Mucosa of stomach (tissue), 1 donor: Measurements from ENCODE around the gene AMH.

Experiments
- H3K27me3 ChIP-seq: one replicate; pipeline ENCODE4 v1.7.0; 2013; ENCODE audit warnings: mild to moderate bottlenecking, low read length; ENCODE audit not compliant: control insufficient read depth, insufficient read depth
- H3K36me3 ChIP-seq: one replicate; pipeline ENCODE4 v1.7.0; 2013; ENCODE audit warnings: low read length; ENCODE audit not compliant: control insufficient read depth, insufficient read depth
- H3K4me1 ChIP-seq: one replicate; pipeline ENCODE4 v1.7.0; 2013; ENCODE audit warnings: mild to moderate bottlenecking, low read length; ENCODE audit not compliant: control insufficient read depth, insufficient read depth
- H3K4me3 ChIP-seq: one replicate; pipeline ENCODE4 v1.7.0; 2013; ENCODE audit warnings: low read length
- H3K9ac ChIP-seq: one replicate; pipeline ENCODE4 v1.7.0; 2013; ENCODE audit warnings: mild to moderate bottlenecking, low read length, moderate library complexity
- H3K9me3 ChIP-seq: one replicate; pipeline ENCODE4 v1.7.0; 2013; ENCODE audit warnings: mild to moderate bottlenecking, low read length, moderate library complexity; ENCODE audit not compliant: control insufficient read depth
- donor health status: Pancreatic carcinoma.

Gene AMH

DNA sequence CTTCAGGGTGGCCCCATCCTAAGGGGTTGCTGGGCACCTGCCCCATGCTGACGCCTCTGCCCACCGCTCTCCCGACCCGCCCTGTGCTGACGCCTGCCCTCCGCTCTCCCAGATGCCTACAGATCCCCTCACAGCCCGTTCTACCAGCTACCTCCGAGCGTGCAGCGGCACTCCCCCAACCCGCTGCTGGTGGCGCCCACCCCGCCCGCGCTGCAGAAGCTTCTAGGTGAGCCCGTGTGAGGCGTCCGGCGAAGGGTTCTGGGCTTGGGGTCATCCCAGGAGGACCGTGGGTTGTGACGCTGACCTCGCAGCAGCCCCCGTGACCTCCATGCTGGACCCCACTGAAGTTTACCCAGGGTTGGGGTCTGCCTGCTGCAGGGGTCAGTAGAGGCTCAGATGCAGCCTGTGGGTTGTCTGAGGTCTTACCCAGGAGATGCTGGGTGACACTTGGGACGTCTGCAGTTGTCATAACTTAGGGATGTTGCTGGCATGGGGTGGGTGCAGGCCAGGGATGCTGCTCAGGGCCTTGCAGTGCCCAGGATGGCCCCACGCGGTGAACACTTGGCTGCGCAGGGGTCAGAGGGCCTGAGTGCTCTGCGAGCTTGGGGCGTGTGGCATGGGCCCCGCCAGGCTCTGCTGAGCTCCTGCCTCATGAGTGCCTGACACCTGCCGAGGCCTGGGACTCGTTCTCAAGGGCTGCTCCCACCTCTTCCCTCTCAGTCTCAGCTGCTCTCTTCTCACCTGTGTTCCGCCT is 38.0 kb upstream of the AMH start:
- Histone ChIP-seq H3K4me1 (peaks cover 64% of the 10 kb centered on the region), H3K9me3 (no peaks in the 10 kb centered on the region), H3K4me3 (peak overlapping the region; percentile 28), H3K36me3 (peaks cover 31% of the 10 kb centered on the region), H3K27me3 (no peaks in the 10 kb centered on the region), H3K9ac (peak overlapping the region; percentile 43)

DNA sequence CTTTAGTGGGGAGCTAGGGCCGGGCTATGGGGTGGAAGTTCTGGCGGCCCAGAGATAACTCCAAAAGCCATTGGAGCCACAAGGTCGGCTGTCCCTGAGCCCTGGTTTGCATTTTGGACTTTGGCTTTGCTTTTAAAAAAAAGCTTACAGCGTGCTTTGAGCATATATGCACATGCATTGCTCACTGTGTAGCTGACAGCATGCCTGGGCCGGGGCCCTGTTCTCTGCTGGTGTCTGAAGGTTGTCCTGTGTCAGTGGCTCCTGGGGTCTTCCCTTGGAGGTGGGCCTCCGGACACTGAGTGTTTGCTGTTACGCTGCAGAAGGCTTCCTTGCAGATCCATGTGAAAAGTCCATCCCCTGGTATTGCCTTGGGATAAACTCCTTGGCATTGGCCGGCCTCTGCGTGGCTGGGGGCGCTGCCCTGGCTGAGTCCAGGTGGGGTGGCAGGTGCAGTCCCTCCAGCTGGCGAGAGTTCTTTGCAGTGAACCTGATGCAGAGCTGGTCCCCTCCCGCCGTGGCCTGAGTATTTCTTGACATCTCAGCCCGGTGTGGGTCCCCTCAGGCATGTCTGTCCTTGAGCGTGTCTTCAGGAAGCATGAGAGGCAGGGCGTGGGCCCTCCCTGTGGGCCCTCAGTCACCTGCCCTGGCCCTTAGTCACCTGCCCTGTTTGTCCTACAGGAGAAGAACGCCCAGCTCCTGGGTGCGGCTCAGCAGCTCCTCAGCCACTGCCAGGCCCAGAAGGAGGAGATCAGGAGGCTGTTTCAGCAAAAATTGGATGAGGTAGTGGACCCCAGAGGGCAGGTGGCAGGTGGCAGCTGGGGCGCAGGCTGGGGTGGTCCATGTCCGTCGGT is 36.0 kb upstream of the AMH start:
- peak overlapping the region; percentile 57 for H3K9ac ChIP-seq
- H3K4me1 ChIP-seq, result peaks cover 64% of the 10 kb centered on the region
- no peaks in the 10 kb centered on the region for H3K27me3 ChIP-seq
- H3K36me3 ChIP-seq, result peaks cover 41% of the 10 kb centered on the region
- H3K4me3 ChIP-seq, result no peak overlapping the region
- H3K9me3 ChIP-seq, result no peaks in the 10 kb centered on the region

GRCh38 chr19:2213799-2214198 is 35.3 kb upstream of the AMH start:
- Histone ChIP-seq H3K27me3 (no peaks in the 10 kb centered on the region), H3K9ac (peak overlapping the region; percentile 57), H3K9me3 (no peaks in the 10 kb centered on the region), H3K4me1 (peaks cover 57% of the 10 kb centered on the region), H3K4me3 (no peak overlapping the region), H3K36me3 (peaks cover 41% of the 10 kb centered on the region)

DNA sequence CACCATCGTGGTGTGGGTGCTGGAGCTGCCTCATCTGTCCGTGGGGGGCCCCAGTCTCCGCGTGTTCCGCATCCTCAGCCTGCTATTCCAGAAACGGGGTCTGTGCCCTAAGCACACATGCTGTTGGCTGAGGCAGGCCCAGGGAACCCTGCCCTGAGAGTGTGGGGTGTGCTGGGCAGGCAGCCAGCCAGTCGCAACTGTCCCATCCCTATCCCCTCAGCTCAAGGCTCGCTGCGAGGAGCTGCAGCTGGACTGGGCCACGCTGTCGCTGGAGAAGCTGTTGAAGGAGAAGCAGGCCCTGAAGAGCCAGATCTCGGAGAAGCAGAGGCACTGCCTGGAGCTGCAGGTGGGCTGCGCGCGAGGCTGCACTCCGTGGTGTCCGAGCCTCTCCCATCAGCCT is 34.9 kb upstream of the AMH start:
- H3K36me3 ChIP-seq, result peaks cover 41% of the 10 kb centered on the region
- no peaks in the 10 kb centered on the region for H3K27me3 ChIP-seq
- peaks cover 55% of the 10 kb centered on the region for H3K4me1 ChIP-seq
- no peak overlapping the region for H3K9ac ChIP-seq
- H3K4me3 ChIP-seq, result no peak overlapping the region
- H3K9me3 ChIP-seq, result no peaks in the 10 kb centered on the region

DNA sequence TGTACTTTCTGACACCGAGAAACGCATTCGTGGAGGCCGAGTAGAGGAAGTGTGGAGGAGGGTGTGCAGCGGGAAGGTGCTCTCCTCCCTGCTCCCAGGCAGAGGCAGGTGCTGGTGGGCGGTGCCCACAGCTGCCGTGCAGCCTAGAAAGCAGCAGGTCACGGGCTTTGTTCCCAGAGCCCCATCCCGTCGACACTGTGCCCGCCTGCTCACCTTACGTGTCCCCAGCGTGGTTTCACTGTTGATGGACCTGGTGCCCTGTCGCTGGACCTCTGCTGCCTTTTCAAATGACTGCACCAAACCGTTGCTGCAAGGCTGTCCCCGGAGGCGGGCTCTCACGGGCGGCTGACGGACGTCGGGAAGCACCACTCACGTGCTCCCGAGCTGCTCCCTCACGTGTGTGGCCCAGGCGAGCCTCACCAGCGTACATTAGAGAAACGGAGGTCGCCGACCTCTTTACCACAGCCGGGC is 33.8 kb upstream of the AMH start:
- H3K9ac ChIP-seq, result no peak overlapping the region
- H3K9me3 ChIP-seq, result no peaks in the 10 kb centered on the region
- H3K27me3 ChIP-seq, result no peaks in the 10 kb centered on the region
- peaks cover 41% of the 10 kb centered on the region for H3K36me3 ChIP-seq
- no peak overlapping the region for H3K4me3 ChIP-seq
- H3K4me1 ChIP-seq, result peaks cover 53% of the 10 kb centered on the region

DNA sequence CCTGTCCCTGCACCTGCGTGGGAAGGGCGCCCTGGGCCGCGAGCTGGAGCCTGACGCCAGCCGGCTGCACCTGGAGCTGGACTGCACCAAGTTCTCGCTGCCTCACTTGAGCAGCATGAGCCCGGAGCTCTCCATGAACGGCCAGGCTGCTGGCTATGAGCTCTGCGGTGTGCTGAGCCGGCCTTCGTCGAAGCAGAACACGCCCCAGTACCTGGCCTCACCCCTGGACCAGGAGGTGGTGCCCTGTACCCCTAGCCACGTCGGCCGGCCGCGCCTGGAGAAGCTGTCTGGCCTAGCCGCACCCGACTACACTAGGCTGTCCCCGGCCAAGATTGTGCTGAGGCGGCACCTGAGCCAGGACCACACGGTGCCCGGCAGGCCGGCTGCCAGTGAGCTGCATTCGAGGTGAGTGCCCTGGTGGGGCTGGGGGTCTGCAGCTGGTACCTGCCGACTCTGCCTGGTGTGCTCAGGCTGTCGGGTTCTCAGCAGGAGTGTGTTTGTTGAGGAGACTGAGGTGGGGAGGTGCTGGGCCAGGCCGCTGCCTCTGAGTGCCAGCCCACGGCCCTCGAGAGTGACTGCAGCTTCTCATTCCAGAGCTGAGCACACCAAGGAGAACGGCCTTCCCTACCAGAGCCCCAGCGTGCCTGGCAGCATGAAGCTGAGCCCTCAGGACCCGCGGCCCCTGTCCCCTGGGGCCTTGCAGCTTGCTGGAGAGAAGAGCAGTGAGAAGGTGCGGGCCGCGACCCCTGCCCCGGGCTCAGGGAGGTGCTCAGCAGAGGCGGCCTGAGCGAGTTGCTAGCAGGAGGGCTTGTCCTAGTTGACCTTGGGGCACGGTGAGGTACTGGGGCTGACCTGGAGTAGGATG is 32.5 kb upstream of the AMH start:
- H3K4me1 ChIP-seq, result peaks cover 43% of the 10 kb centered on the region
- H3K4me3 ChIP-seq, result no peak overlapping the region
- H3K9me3 ChIP-seq, result no peaks in the 10 kb centered on the region
- peaks cover 42% of the 10 kb centered on the region for H3K36me3 ChIP-seq
- H3K27me3 ChIP-seq, result no peaks in the 10 kb centered on the region
- H3K9ac ChIP-seq, result no peak overlapping the region

- Histone ChIP-seq H3K36me3 (peaks cover 38% of the 10 kb centered on the region), H3K9ac (no peak overlapping the region), H3K9me3 (no peaks in the 10 kb centered on the region), H3K27me3 (no peaks in the 10 kb centered on the region), H3K4me1 (peaks cover 33% of the 10 kb centered on the region), H3K4me3 (no peak overlapping the region)
These were observed 31.5 kb upstream of the AMH start for GRCh38 chr19:2217591-2217990.

GRCh38 chr19:2219726-2220125 is 29.4 kb upstream of the AMH start:
- Histone ChIP-seq H3K27me3 (no peaks in the 10 kb centered on the region), H3K4me3 (no peak overlapping the region), H3K4me1 (peaks cover 12% of the 10 kb centered on the region), H3K36me3 (peaks cover 39% of the 10 kb centered on the region), H3K9ac (no peak overlapping the region), H3K9me3 (no peaks in the 10 kb centered on the region)

GRCh38 chr19:2221250-2221831 is 27.8 kb upstream of the AMH start:
- Histone ChIP-seq H3K4me3 (no peak overlapping the region), H3K36me3 (peaks cover 24% of the 10 kb centered on the region), H3K4me1 (peaks cover 7% of the 10 kb centered on the region), H3K9ac (no peak overlapping the region), H3K9me3 (no peaks in the 10 kb centered on the region), H3K27me3 (no peaks in the 10 kb centered on the region)

DNA sequence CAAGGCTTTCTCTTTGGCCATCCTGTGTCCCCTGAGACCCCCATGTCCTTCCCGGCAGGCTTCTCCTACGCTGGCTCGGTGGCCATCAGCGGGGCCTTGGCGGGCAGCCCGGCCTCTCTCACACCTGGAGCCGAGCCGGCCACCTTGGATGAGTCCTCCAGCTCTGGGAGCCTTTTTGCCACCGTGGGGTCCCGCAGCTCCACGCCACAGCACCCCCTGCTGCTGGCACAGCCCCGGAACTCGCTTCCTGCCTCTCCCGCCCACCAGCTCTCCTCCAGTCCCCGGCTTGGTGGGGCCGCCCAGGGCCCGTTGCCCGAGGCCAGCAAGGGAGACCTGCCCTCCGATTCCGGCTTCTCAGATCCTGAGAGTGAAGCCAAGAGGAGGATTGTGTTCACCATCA is 27.2 kb upstream of the AMH start:
- Histone ChIP-seq H3K9ac (no peak overlapping the region), H3K27me3 (no peaks in the 10 kb centered on the region), H3K4me3 (no peak overlapping the region), H3K36me3 (peaks cover 21% of the 10 kb centered on the region), H3K9me3 (no peaks in the 10 kb centered on the region), H3K4me1 (peaks cover 4% of the 10 kb centered on the region)

GRCh38 chr19:2223391-2223790 is 25.7 kb upstream of the AMH start:
- Histone ChIP-seq H3K4me3 (no peak overlapping the region), H3K9me3 (no peaks in the 10 kb centered on the region), H3K36me3 (peaks cover 16% of the 10 kb centered on the region), H3K4me1 (peaks cover 4% of the 10 kb centered on the region), H3K9ac (no peak overlapping the region), H3K27me3 (no peaks in the 10 kb centered on the region)
